ENCODE measurements around the gene MSL3. TPM values are rescaled to one million over a fixed set of nuclear protein-coding genes. Genes with fewer than 3 reads are reported as not detected.

Gene MSL3
- total and polyA plus RNA-seq, 2 of the 8 experiments (the other 6 are each of a cell fraction or from before 2014, with no cell fraction given), result 10.6 to 12.3 TPM

DNA sequence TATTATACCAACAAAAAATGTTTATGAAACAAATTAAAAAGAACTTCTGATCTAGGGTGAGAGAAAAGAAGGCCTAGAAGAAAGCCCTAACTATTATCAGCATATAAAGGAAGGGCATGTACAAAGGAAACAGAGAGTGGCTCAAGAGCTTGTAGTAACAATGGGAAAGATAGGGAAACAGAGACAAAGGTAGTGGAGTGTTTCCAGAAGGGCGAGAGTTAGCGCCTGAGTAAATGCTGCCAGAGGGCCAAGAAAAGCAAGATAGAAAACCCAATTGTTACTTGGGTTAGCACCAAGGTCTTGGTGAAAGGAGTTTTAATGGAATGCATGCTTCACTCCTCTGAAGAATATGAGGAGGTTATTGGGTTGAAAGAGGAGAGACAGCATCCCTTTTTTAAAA, 16.5 kb upstream of the MSL3 start (continued):
- TF ChIP-seq CHD7 (IDR thresholded peaks at IDR 0.05; ENCODE audit: insufficient replicate concordance, low read length), result no peak
- TF ChIP-seq GTF2F1 (IDR thresholded peaks at IDR 0.05; ENCODE audit: borderline replicate concordance, low read depth, low read length), result no peak
- TF ChIP-seq SAP30 (IDR thresholded peaks at IDR 0.05; ENCODE audit: insufficient read depth, insufficient replicate concordance, low read length), result no peak
- no peak for TF ChIP-seq RAD21 (IDR thresholded peaks at IDR 0.05 in 1 of 2, conservative IDR thresholded peaks at IDR 0.05 in 1 of 2; ENCODE audit: low read depth in 2 of 2, low read length in 2 of 2)
- TF ChIP-seq SIX5 (IDR thresholded peaks at IDR 0.05; ENCODE audit: low read depth, low read length), result no peak
- no peak for TF ChIP-seq KDM1A (IDR thresholded peaks at IDR 0.05; ENCODE audit: borderline replicate concordance, low read length)
- TF ChIP-seq PHF8 (conservative IDR thresholded peaks at IDR 0.05; ENCODE audit: low read depth, low read length), result no peak
- TF ChIP-seq EZH2 (IDR thresholded peaks at IDR 0.05; ENCODE audit: low read depth, low read length, severe bottlenecking), result no peak

All from H1 (cell line).